Transverse colon (tissue), 4 donors: Measurements from ENCODE around the gene IFT122. TPM values are rescaled to one million over a fixed set of nuclear protein-coding genes. Genes with fewer than 3 reads are reported as not detected.

Experiments used
- DNase-seq: peaks from one replicate; pipeline ENCODE4 v3.0.0-alpha.2; 2019
- H3K27ac ChIP-seq, 4 donors: fragments of 200-600 bp; sonication (generic); 2 replicates each; pipeline ENCODE4 v1.5.1; 2016 to 2018; ENCODE audit warnings: inconsistent platforms in 4 of 4
- H3K27me3 ChIP-seq: fragments of 200-600 bp; sonication (generic); 2 replicates; pipeline ENCODE4 v1.5.1; 2017; ENCODE audit warnings: inconsistent platforms
- H3K36me3 ChIP-seq, 4 donors: fragments of 200-600 bp; sonication (generic); 2 replicates each; pipeline ENCODE4 v1.5.1; 2017 to 2019; ENCODE audit warnings: inconsistent platforms in 4 of 4
- H3K4me1 ChIP-seq, 4 donors: fragments of 200-600 bp; sonication (generic); 2 replicates each; pipeline ENCODE4 v1.5.1; 2017 to 2020; ENCODE audit warnings: inconsistent platforms in 4 of 4
- H3K4me3 ChIP-seq, 4 donors: fragments of 200-600 bp; sonication (generic); 1 replicate in 1 of 4; 2 replicates in 3 of 4; pipeline versions ENCODE4 v1.5.1 to v1.6.1; 2017 to 2019; ENCODE audit warnings: inconsistent platforms in 4 of 4
- H3K9me3 ChIP-seq, 2 donors: fragments of 200-600 bp; sonication (generic); 2 replicates each; pipeline ENCODE4 v1.5.1; 2017 to 2019; ENCODE audit warnings: inconsistent platforms in 2 of 2
- CTCF ChIP-seq, 5 experiments: fragments of 200-600 bp in 3 of 5; fragments of 450-650 bp in 2 of 5; sonication (generic) in 3 of 5; IDR thresholded peaks; 1 replicate in 2 of 5; 2 replicates in 3 of 5; pipeline ENCODE4 v1.5.1; 2016 to 2017; ENCODE audit warnings: antibody characterized with exemption in 5 of 5, inconsistent platforms in 3 of 5, mild to moderate bottlenecking in 2 of 5, moderate library complexity in 1 of 5
- EP300 ChIP-seq: sonication (generic); formaldehyde crosslinking; IDR thresholded peaks from one replicate; pipeline ENCODE4 v1.6.1; 2017; ENCODE audit warnings: antibody characterized with exemption, low read depth
- POLR2A ChIP-seq: fragments of 450-650 bp; IDR thresholded peaks from one replicate; pipeline ENCODE4 v1.6.1; 2016; ENCODE audit warnings: antibody characterized with exemption, mild to moderate bottlenecking, moderate library complexity
- POLR2AphosphoS5 ChIP-seq, 3 donors: sonication (generic); formaldehyde crosslinking; IDR thresholded peaks; one replicate each; pipeline ENCODE4 v1.6.1; 2016; ENCODE audit warnings: antibody characterized with exemption in 3 of 3
- whole genome bisulfite sequencing, 2 donors: methylation state at CpG; one replicate each; pipeline ENCODE4 v1.1.5; 2018; ENCODE audit warnings: low coverage in 1 of 2; 5-methylcytosine and 5-hydroxymethylcytosine counted together
- in situ Hi-C, 4 donors: fragments of 200-750 bp; cut with MboI; loops; one replicate each; pipeline versions ENCODE4 v1.15.0 to v1.15.1; 2017; ENCODE audit warnings: low sequenced_read_pairs in 3 of 4, low pct_ligation_motif_present in 1 of 4, low pct_unique_long_range_greater_than_20kb in 1 of 4
- intact Hi-C: fragments of 100-400 bp; cut with DNase I; formaldehyde crosslinking; loops from one replicate; pipeline ENCODE4 v1.15.1; 2023; ENCODE audit warnings: low total_unique reads
- total RNA-seq, 4 donors: library from RNA; depleted of rRNA; stranded (reverse); fragments of >200 nt; gene quantifications; one replicate each; pipeline ENCODE4 v1.1.0, GENCODE V29; 2016

Gene IFT122
- total RNA-seq, 4 donors from 2014 or later, result 15.0 to 77.6 (median 16.7) TPM

GRCh38 chr3:129502641-129503408 lies 62.8 kb downstream of the IFT122 start:
- intact Hi-C loops, result no loop called here
- Histone ChIP-seq H3K36me3 (no peaks in the 10 kb centered on the region), H3K27ac (no peak overlapping the region), H3K4me1 (no peaks in the 10 kb centered on the region), H3K27me3 (no peaks in the 10 kb centered on the region), H3K9me3 (no peaks in the 10 kb centered on the region), H3K4me3 (no peak overlapping the region)
- TF ChIP-seq CTCF (IDR thresholded peaks at IDR 0.05) (no peak), POLR2AphosphoS5 (IDR thresholded peaks at IDR 0.05) (no peak), EP300 (no peak), POLR2A (no peak)
- WGBS, 2 donors, result 90 to 95% methylated on average over 6 to 18 of the region's 18 CpGs
- in situ Hi-C loops, result no loop called here
- no peak for DNase-seq

GRCh38 chr3:129503471-129504291 lies 63.7 kb downstream of the IFT122 start:
- Histone ChIP-seq H3K4me1 (no peaks in the 10 kb centered on the region), H3K9me3 (no peaks in the 10 kb centered on the region), H3K27ac (no peak overlapping the region), H3K4me3 (no peak overlapping the region), H3K27me3 (no peaks in the 10 kb centered on the region), H3K36me3 (no peaks in the 10 kb centered on the region)
- in situ Hi-C loops (no loop called here), intact Hi-C loops (no loop called here)
- TF ChIP-seq POLR2A (no peak), POLR2AphosphoS5 (IDR thresholded peaks at IDR 0.05) (no peak), CTCF (IDR thresholded peaks at IDR 0.05) (no peak), EP300 (no peak)
- 92 to 97% methylated on average over 5 to 13 of the region's 13 CpGs for WGBS, 2 donors
- DNase-seq, result no peak

- no peaks in the 10 kb centered on the region for H3K4me1 ChIP-seq
- in situ Hi-C loops, result no loop called here
- WGBS, 2 donors, result 85 to 97% methylated on average over 4 to 5 of the region's 5 CpGs
- no peak for TF ChIP-seq POLR2AphosphoS5 (IDR thresholded peaks at IDR 0.05)
- no peak for TF ChIP-seq CTCF (IDR thresholded peaks at IDR 0.05)
- TF ChIP-seq EP300, result no peak
- no peak for TF ChIP-seq POLR2A
- no peaks in the 10 kb centered on the region for H3K36me3 ChIP-seq
- no peak for DNase-seq
- intact Hi-C loops, result no loop called here
- H3K4me3 ChIP-seq, result no peak overlapping the region
- no peak overlapping the region for H3K27ac ChIP-seq
- H3K27me3 ChIP-seq, result no peaks in the 10 kb centered on the region
- no peaks in the 10 kb centered on the region for H3K9me3 ChIP-seq
Measured at GRCh38 chr3:129504471-129505100, 64.6 kb downstream of the IFT122 start.

GRCh38 chr3:129505341-129505740 lies 65.3 kb downstream of the IFT122 start:
- no peak for TF ChIP-seq CTCF (IDR thresholded peaks at IDR 0.05)
- TF ChIP-seq POLR2A, result no peak
- no peak for TF ChIP-seq EP300
- TF ChIP-seq POLR2AphosphoS5 (IDR thresholded peaks at IDR 0.05), result no peak
- no peak for DNase-seq
- intact Hi-C loops, result no loop called here

More at GRCh38 chr3:129505341-129505740, 65.3 kb downstream of the IFT122 start:
- Histone ChIP-seq H3K27ac (no peak overlapping the region), H3K4me3 (no peak overlapping the region), H3K4me1 (no peaks in the 10 kb centered on the region), H3K27me3 (no peaks in the 10 kb centered on the region), H3K36me3 (no peaks in the 10 kb centered on the region), H3K9me3 (no peaks in the 10 kb centered on the region)
- 91 to 100% methylated on average over 2 to 6 of the region's 6 CpGs for WGBS, 2 donors
- in situ Hi-C loops, result no loop called here
